GM12878 (cell line): ENCODE measurements around the gene A1BG. TPM values are rescaled to one million over a fixed set of nuclear protein-coding genes. Genes with fewer than 3 reads are reported as not detected.

Source experiments
- ATF7 ChIP-seq: fragments of 450-650 bp; IDR thresholded peaks from 2 replicates; pipeline ENCODE4 v1.6.1; 2016; ENCODE audit warnings: low read depth, mild to moderate bottlenecking
- BCL3 ChIP-seq: IDR thresholded peaks from 2 replicates; pipeline ENCODE4 v1.6.1; 2011; ENCODE audit warnings: borderline replicate concordance, low read depth, mild to moderate bottlenecking, moderate library complexity, low read length; ENCODE audit not compliant: insufficient read depth, poor library complexity, severe bottlenecking
- BCLAF1 ChIP-seq: fragments of 450-650 bp; IDR thresholded peaks from 2 replicates; pipeline ENCODE4 v1.6.1; 2017; ENCODE audit warnings: antibody characterized with exemption, mild to moderate bottlenecking, moderate library complexity
- ETV6 ChIP-seq, 2 experiments: fragments of 450-650 bp in 1 of 2; IDR thresholded peaks in 1 of 2; conservative IDR thresholded peaks in 1 of 2; 2 replicates each; pipeline ENCODE4 v1.6.1; 2014; ENCODE audit warnings: antibody characterized with exemption in 1 of 2, borderline replicate concordance in 1 of 2, low read depth in 1 of 2, mild to moderate bottlenecking in 1 of 2, moderate library complexity in 1 of 2
- IKZF2 ChIP-seq, 2 experiments: fragments of 450-650 bp; IDR thresholded peaks; 2 replicates each; pipeline ENCODE4 v1.6.1; 2017; ENCODE audit warnings: mild to moderate bottlenecking in 2 of 2, moderate library complexity in 2 of 2
- JUND ChIP-seq: IDR thresholded peaks from 2 replicates; pipeline ENCODE4 v1.6.1; 2012; ENCODE audit warnings: low read depth, mild to moderate bottlenecking, low read length, improper control_type of control experiment, moderate library complexity
- KAT2A ChIP-seq: conservative IDR thresholded peaks from 2 replicates; pipeline ENCODE4 v1.6.1; 2011; ENCODE audit warnings: low read depth, low read length; ENCODE audit not compliant: control insufficient read depth
- NFYB ChIP-seq: IDR thresholded peaks from 2 replicates; pipeline ENCODE4 v1.6.1; 2011; ENCODE audit warnings: low read depth, mild to moderate bottlenecking, low read length, improper control_type of control experiment, moderate library complexity; ENCODE audit not compliant: insufficient read depth
- POLR2AphosphoS5 ChIP-seq: IDR thresholded peaks from 2 replicates; pipeline ENCODE4 v1.6.1; 2011; ENCODE audit warnings: mild to moderate bottlenecking, low read length, inconsistent platforms
- RBBP5 ChIP-seq: fragments of 200-600 bp; sonication (generic); conservative IDR thresholded peaks from 2 replicates; pipeline ENCODE4 v1.6.1; 2016
- RCOR1 ChIP-seq: conservative IDR thresholded peaks from 2 replicates; pipeline ENCODE4 v1.6.1; 2012; ENCODE audit warnings: low read depth, low read length, improper control_type of control experiment
- RELB ChIP-seq: fragments of 450-650 bp; IDR thresholded peaks from 2 replicates; pipeline ENCODE4 v1.6.1; 2017; ENCODE audit warnings: low read depth, mild to moderate bottlenecking, moderate library complexity
- SPI1 ChIP-seq: IDR thresholded peaks from 2 replicates; pipeline ENCODE4 v1.6.1; 2011; ENCODE audit warnings: low read depth, mild to moderate bottlenecking, low read length, moderate library complexity, borderline replicate concordance; ENCODE audit not compliant: insufficient read depth
- SRF ChIP-seq, 2 experiments: IDR thresholded peaks; 2 replicates each; pipeline ENCODE4 v1.6.1; 2011; ENCODE audit warnings: low read depth in 2 of 2, low read length in 2 of 2, mild to moderate bottlenecking in 1 of 2, moderate library complexity in 1 of 2
- SUZ12 ChIP-seq: fragments of 200-600 bp; sonication (generic); IDR thresholded peaks from one replicate; pipeline ENCODE4 v1.6.1; 2018; ENCODE audit warnings: antibody characterized with exemption, mild to moderate bottlenecking; ENCODE audit not compliant: unreplicated experiment
- USF2 ChIP-seq: IDR thresholded peaks from 2 replicates; pipeline ENCODE4 v1.6.1; 2011; ENCODE audit warnings: low read depth, low read length, improper control_type of control experiment, borderline replicate concordance
- ZNF687 ChIP-seq: fragments of 450-650 bp; IDR thresholded peaks from 2 replicates; pipeline ENCODE4 v1.6.1; 2017; ENCODE audit warnings: mild to moderate bottlenecking, moderate library complexity
- polyA plus RNA-seq, 11 experiments: library from polyadenylated mRNA; depleted of rRNA in 4 of 11; unstranded in 6 of 11; stranded (reverse) in 5 of 11; fragments of >200 nt; fragmentation: Nextera tagmentation in 4 of 11; fragmentation: Illumina TruSeq in 1 of 11; extraction: Ambion mirVana in 4 of 11; extraction: Trizol in 1 of 11; gene quantifications; 1 replicate in 1 of 11; 2 replicates in 10 of 11; pipeline versions ENCODE4 v1.2.1 to v1.2.3, GENCODE V29; 2011 to 2016; ENCODE audit warnings: inconsistent platforms in 2 of 11, missing spikeins in 2 of 11, low read depth in 1 of 11
- total RNA-seq, 4 experiments: library from RNA; depleted of rRNA in 3 of 4; stranded (reverse); fragments of >200 nt in 3 of 4; fragmentation: Illumina TruSeq in 1 of 4; extraction: Trizol in 1 of 4; gene quantifications; 2 replicates each; pipeline versions ENCODE4 v1.2.1 to v1.2.3, GENCODE V29; 2013 to 2021

Gene A1BG
- total and polyA plus RNA-seq, 10 of the 15 experiments (the other 5 are each of a cell fraction or from before 2014, with no cell fraction given): 0.34 to 29.6 (median 11.8) TPM

GRCh38 chr19:58362272-58362994 lies 9.1 kb upstream of the A1BG start, which contains the start of gene ZNF497 (continued):
- TF ChIP-seq BCL3 (no peak), RBBP5 (no peak), BCLAF1 (no peak), SRF (IDR thresholded peaks at IDR 0.05; ENCODE audit: low read depth in 2 of 2, low read length in 2 of 2) (no peak), ETV6 (conservative IDR thresholded peaks at IDR 0.05 in 1 of 2, IDR thresholded peaks at IDR 0.05 in 1 of 2; ENCODE audit: borderline replicate concordance in 1 of 2, low read depth in 1 of 2) (no peak), ZNF687 (peak; percentile 32), RCOR1 (no peak), RELB (peak; percentile 85), IKZF2 (IDR thresholded peaks at IDR 0.05) (no peak), ATF7 (0 out of 2 replicates have a peak, but pooled peaks have one; percentile 21), POLR2AphosphoS5 (peak; percentile 82), JUND (no peak), SUZ12 (no peak), USF2 (no peak), SPI1 (no peak), KAT2A (no peak), NFYB (no peak)
